GM23338 (cell line): ENCODE measurements around the gene DBNL.
"Not testable (repeated sequence)": the region's sequence is repeated elsewhere in the genome, so short reads cannot be mapped to it uniquely, and the experiment has no call there.

Experiments
- CREB1 ChIP-seq: fragments of 250-450 bp; sonication (Bioruptor Pico); IDR thresholded peaks from 2 replicates; pipeline ENCODE4 v1.5.0; 2020; ENCODE audit warnings: low read depth, mild to moderate bottlenecking, moderate library complexity
- CTCF ChIP-seq, 2 experiments: fragments of 200-600 bp in 1 of 2; sonication (generic) in 1 of 2; conservative IDR thresholded peaks; 2 replicates each; pipeline versions ENCODE4 v1.5.1 to v1.6.1; 2016 to 2017; ENCODE audit warnings: antibody characterized with exemption in 2 of 2, low read depth in 2 of 2, mild to moderate bottlenecking in 2 of 2, moderate library complexity in 1 of 2
- ETS1 ChIP-seq: IDR thresholded peaks from 2 replicates; pipeline ENCODE4 v1.6.1; 2016; ENCODE audit warnings: antibody characterized with exemption
- EZH2 ChIP-seq: fragments of 200-600 bp; sonication (generic); IDR thresholded peaks from one replicate; pipeline ENCODE4 v1.8.0; 2017; ENCODE audit warnings: antibody characterized with exemption, mild to moderate bottlenecking, low read depth; ENCODE audit not compliant: unreplicated experiment
- EZH2phosphoT487 ChIP-seq: fragments of 200-600 bp; sonication (generic); IDR thresholded peaks from one replicate; pipeline ENCODE4 v1.8.1; 2018; ENCODE audit warnings: antibody characterized with exemption; ENCODE audit not compliant: unreplicated experiment
- JUNB ChIP-seq: IDR thresholded peaks from one replicate; pipeline ENCODE4 v1.6.1; 2016; ENCODE audit warnings: antibody characterized with exemption; ENCODE audit not compliant: unreplicated experiment
- NANOG ChIP-seq: IDR thresholded peaks from 2 replicates; pipeline ENCODE4 v1.6.1; 2016; ENCODE audit warnings: antibody characterized with exemption, borderline replicate concordance
- POLR2AphosphoS5 ChIP-seq: IDR thresholded peaks from 2 replicates; pipeline ENCODE4 v1.6.1; 2016; ENCODE audit warnings: antibody characterized with exemption, low read depth
- REST ChIP-seq: IDR thresholded peaks from one replicate; pipeline ENCODE4 v1.6.1; 2018; ENCODE audit warnings: antibody characterized with exemption; ENCODE audit not compliant: unreplicated experiment
- STAT1 ChIP-seq: IDR thresholded peaks from one replicate; pipeline ENCODE4 v1.6.1; 2016; ENCODE audit warnings: antibody characterized with exemption; ENCODE audit not compliant: unreplicated experiment
- ZNF331 ChIP-seq: fragments of 250-450 bp; sonication (Bioruptor Pico); IDR thresholded peaks from 2 replicates; pipeline ENCODE4 v1.5.0; 2020; ENCODE audit warnings: low read depth, mild to moderate bottlenecking, moderate library complexity

GRCh38 chr7:44029433-44029832 lies 15.1 kb upstream of the DBNL start:
- TF ChIP-seq CTCF (conservative IDR thresholded peaks at IDR 0.05; ENCODE audit: low read depth in 2 of 2); NANOG; EZH2phosphoT487; EZH2; POLR2AphosphoS5; CREB1 (CRISPR knock-in tag); REST; ETS1; ZNF331 (CRISPR knock-in tag); JUNB; STAT1: not testable (repeated sequence)
